ENCODE results near the gene RIPK4.

RIPK4 gene

DNA sequence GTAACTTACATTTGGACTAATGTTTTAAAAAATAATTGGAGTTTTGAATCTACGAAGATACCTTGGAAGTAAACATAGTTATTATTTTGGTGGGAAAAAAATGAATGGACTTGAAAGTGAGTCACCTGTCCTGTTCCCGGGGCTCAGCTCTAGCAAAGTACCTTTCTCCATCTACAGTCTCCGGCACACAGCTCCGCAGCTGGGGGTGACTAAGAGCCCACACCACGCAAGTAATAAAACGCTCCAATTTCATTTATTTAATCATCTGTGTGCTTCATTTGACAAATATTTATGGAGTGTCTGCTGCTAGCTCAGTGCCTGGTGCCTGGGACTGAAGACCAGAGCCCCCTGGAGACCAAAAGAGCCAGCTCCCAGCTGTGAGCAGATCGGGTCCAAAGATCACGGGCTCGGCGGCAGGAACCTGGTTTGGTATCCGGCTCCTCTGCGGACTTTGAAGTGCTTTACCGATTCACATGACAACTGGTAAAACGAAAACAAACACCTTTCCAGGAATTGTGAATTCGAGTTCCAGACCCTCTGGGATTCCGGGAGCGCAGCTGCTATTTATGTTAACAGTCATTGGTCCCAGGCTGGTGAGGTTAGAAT lies 1.7 kb upstream of the RIPK4 start:
- DNase-seq = peak; percentile 14

DNA sequence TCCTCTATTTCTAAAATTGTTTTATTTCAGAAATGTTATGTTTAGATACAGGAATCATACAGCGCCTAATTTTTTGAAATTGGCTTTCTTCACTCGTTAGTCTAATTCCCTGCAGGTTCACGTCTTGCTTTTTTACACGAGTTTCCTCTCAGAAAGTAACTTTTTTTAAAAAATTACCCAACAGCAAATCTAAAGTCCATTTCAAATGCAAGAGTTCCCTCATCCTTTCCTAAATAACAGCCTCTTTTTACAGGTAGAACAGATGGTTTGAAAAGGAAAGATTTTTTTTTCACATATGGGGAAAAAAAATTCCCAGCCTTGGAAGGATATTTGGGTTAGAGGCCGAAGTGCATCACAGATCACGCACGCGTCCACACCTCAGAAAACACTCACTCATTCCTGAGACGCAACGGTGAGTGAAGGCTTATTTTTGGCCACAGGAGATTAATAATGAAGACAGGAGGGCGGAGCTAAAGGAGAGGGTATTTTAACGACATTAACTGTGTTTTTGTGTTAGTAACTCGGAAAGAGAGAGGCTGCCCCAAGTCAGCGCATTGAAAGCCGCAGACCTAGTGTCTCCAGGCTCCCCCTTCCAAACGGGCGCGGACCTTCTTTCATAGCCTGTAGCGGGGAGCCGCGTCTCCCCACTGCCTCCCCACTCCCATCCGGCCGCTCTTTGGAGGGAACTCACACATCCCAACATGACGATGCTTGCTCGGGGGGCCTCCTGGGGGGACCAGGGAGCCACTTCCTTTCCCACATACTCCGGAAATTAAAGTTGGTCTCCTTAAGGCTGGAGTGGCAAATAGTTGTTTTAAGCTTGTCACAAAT lies 969 bp upstream of the RIPK4 start:
- no peak for DNase-seq

DNA sequence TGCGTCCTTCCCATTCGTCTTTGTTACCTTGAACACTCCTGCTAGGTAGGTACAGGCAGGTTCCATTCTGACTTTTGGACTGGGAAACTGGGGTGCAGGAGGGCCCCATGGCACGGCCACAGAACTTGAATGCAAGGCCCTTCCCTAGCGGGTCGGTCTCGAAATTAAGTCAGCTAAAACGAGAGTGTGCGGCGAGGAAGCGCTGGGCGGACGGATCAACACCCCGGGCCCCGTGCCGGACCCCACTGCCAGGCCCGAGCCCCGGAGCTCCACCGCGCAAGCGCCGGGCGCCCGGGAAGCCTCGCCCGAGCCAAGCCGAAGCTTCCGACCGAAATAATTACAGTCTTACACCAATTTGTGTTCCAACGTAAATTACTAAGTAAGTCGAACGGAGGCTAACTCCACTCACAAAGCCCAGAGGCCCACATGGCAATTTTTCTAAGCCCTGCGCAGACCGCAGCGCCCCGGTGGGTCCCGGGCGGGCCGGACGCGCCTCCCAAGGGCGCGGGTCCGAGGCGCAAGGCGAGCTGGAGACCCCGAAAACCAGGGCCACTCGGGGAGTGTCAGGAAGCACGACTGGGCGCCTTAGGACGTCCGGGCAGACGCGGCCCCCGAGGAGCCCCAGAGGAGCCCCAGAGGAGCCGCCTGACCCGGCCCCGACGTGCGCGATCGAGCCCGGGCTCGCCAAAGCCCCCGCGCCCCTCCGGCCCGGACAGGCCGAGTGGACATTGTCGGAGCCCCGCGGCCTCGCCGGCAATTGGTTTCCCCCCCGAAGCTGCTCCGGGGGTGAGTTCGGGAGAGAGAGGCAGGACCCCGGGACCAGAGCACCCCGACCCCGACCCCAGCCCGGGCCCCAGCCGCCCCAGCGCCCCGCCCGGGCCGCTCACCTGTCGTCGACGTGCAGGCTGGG lies 624 bp downstream of the RIPK4 start:
- no peak for DNase-seq

- DNase-seq = no peak
These were observed 1.4 kb downstream of the RIPK4 start for GRCh38 chr21:41765420-41765821.

GRCh38 chr21:41764558-41765419 lies 2.1 kb downstream of the RIPK4 start:
- no peak for DNase-seq

- DNase-seq = no peak
These were observed 2.9 kb downstream of the RIPK4 start for GRCh38 chr21:41763996-41764395.

- DNase-seq = no peak
These were observed 3.4 kb downstream of the RIPK4 start for GRCh38 chr21:41763398-41763931.

GRCh38 chr21:41762753-41763152 lies 4.1 kb downstream of the RIPK4 start:
- no peak for DNase-seq

DNA sequence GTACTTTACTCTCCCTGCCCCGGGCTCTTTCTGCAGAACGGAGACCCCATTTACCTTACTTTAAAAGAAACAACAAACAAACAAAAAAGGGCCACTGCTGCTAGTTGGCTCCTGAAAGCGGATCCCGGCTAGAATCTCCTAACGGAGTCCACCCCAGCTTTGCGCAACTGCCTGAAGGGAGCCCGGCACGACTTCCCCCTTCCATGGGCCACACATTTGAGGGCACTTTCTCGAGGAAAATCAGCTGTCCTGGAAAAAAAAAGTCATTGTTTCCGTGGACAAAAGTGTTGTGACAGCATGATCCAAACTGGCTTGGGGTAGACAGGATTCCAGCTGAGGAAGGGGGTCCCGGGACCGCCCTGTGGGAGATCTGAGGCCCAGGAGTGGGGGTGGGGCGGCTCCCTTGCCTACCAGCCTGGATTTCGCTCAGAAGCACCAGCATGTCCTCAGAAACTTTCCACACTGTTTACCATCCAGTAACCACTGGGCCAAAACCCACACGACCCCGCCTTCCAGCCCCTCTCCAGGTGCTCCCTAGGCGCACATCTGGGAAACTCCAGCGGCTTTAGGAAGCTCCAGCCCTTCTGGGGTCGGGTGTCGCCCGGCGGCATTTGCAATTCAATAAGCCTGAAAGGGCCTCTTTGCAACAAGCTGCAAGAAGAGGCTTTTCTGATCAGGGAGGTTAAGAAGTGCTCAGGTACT lies 4.8 kb downstream of the RIPK4 start:
- DNase-seq = no peak

DNA sequence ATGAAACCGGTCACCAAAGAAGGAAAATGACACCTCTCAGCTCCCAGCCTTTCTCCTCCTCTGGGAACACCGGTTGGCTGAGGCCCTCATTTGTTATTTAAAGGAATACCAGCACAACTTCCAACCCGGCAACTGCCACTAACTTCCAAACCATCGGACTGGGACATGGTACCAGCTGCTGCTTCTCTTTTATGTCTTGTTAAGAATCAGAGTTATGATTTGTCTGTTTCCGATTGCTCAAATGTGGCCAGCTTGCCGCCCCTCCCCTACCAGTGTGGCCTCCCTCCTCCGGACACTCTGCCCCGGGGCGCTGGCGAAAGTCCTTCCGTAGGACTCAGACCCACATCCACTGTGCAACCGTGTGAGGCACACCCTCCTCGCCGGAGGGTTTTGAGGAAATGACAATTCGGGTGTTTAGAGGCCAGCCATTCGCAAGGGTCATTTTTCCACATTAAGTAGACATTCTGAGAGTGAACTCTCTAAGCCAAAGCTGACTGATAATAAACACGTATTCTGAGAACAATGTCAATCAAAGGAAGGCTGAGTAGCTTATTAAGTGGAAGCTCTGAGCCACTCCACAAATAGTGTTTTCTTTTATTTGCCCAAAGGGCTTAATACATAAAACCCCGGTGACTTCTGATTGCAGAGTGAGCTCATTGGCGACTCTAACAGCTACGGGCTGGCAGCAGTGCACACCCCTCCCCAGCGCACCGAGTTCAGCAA lies 5.5 kb downstream of the RIPK4 start:
- DNase-seq = no peak

- DNase-seq = no peak
These were observed 6.4 kb downstream of the RIPK4 start for GRCh38 chr21:41760411-41760810.

- no peak for DNase-seq
These were observed 6.9 kb downstream of the RIPK4 start for GRCh38 chr21:41759926-41760325.

- no peak for DNase-seq
These were observed 7.5 kb downstream of the RIPK4 start for GRCh38 chr21:41759214-41759840.

- no peak for DNase-seq
These were observed 8.3 kb downstream of the RIPK4 start for GRCh38 chr21:41758550-41758949.

DNA sequence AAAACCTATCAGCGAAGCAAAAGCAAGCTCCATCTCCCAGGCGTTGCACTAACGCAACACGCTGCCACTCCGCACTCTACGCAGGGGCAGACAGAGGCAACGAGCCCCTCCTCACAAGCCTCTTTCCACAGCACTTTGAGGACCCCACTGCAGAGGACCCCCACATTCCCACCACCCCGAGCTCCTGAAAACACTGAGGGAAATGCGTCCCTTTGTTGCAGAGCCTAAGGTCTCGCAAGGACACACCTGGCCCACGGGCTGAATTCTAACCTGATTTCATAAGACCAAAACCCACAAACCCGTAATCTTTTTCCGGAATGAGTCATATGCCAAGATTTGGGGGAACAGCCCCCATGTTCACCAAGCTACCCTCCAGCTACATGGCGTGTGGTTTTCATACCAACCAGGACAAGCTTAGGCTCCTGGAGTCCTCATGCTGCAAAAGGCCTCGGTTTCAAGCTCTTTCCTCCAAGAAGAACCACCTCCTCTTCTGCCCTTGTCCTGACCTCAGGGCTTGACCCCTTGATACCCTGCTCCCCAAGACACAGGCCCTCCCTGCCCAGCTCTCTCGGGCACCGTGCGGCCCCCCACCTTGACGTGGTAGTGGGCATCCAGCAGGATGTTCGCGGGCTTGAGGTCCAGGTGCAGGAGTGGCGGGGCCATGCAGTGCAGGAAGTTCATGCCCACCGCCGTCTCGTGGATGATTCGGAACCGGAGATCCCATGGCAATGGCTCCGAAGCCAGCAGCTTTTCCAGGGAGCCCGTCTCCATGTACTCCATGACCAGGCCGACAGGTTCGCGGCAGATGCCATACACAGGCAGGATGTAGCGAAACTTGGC lies 10.7 kb downstream of the RIPK4 start:
- DNase-seq = no peak

- DNase-seq = no peak
These were observed 11.5 kb downstream of the RIPK4 start for GRCh38 chr21:41755258-41755933.

DNA sequence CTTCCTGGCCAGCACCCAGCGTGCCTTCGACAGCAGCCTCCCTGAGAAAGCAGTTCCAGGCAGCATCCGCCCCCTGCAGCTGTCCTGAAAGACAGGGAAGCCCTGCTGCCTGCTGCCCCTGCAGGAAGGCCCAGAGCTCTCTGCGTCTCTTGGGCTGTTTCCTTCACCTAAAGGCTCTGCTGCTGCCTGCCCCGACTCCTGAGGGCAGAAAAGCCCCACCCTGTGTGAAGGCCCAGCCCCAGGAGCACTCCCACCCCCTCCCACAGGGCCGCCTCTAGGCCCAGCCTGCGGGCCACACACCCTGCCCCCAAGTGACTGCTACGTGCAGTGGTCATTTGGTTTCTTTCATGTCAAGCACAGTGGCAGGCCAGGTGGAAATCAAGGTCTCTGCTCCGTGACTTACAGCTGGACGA lies 12.4 kb downstream of the RIPK4 start:
- no peak for DNase-seq

- no peak for DNase-seq
These were observed 13.6 kb downstream of the RIPK4 start for GRCh38 chr21:41753006-41753898.
